CD4-positive, alpha-beta T cell treated with Interleukin-2 at 100 ng/mL for 4 hours (primary cell): Measurements from ENCODE around the gene SMIM8.

ENCODE experiments used
- DNase-seq: peaks from one replicate; pipeline ENCODE4 v3.0.0-alpha.2; 2020; ENCODE audit warnings: low spot score

The SMIM8 gene

GRCh38 chr6:87334683-87335082 is 12.3 kb downstream of the SMIM8 start:
- no peak for DNase-seq

DNA sequence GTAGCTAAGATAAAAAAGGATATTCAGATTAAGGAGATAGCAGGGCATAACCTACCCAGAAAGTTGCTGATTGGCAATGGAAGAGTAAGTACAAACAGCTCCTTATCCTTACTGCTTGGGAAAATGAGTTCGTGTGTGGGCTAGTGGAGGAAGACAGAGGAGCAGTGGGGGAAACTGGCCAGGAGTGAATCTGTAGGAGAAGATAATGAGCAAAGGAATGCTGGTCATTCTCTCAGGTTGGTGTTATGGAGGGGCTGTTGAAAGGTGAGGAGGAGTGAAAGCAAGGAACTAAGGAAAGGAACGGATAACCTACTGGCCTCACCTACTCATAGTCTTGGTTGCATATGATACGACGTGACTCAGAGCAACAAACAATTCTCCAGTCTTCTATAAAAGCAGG is 14.0 kb downstream of the SMIM8 start:
- no peak for DNase-seq

DNA sequence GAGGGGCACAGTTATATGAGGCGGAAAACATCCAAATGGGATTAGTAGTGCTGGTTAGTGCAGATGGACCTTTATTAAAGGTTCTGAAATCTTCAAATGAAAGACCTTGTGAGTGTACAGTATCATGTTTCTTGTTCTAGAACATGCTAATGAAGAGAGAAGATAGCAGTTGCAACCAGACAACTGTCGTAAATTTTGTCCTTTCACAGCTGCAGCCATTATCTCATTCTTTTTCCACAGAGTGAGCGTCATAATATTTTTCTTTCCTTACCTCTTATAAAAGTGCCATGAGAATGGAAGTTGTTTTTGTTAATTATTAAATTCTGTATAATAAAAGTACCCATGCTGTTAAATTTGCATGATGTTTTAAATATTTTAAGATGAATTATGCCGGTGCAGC is 17.8 kb downstream of the SMIM8 start:
- no peak for DNase-seq

- DNase-seq = no peak
Measured at GRCh38 chr6:87341158-87341557, 18.8 kb downstream of the SMIM8 start.

- no peak for DNase-seq
Measured at GRCh38 chr6:87341899-87342298, 19.5 kb downstream of the SMIM8 start.

DNA sequence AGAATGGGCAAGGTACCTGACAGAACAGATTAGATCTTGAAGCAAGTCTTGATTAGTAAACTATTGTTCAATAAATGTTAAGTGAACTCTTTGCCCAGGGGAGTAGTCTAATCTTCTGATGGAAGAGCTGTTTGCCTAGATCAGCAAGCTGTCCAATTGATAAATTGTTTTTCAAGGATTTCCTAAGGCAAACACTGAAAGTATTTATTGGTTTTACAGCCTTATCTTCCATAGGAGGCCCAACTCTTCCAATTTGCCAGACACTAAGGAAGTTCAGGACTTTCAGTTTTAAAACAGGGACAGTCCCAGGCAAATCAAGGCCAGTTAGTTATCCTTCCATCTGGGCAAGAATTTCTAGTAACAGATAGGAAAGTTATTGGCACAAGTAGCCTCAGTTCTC is 20.4 kb downstream of the SMIM8 start:
- no peak for DNase-seq

GRCh38 chr6:87344731-87345130 is 22.3 kb downstream of the SMIM8 start, which contains the start of gene C6orf163:
C6orf163 (plus strand) TSS chr6:87344813; CDS start chr6:87345100, 287 bp downstream.
- no peak for DNase-seq

DNA sequence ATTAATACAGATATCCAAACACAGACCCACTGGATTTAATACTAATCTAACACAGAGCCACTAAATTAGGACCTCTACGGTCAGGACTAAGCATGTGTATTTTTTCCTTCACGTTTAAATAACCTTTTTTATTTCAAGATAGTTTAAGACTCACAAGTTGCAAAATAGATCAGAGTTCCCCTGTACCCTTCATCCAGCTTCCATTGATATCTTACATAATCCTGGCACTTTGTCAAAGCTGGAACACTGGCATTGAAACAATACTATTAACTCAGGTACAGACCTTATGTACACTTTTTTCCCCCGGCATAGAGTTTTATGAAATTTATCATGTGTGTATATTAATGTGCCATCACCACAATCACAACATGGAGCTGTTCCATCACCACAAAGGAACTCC is 24.3 kb downstream of the SMIM8 start:
- DNase-seq = no peak

- DNase-seq = no peak
Measured at GRCh38 chr6:87349896-87350295, 27.5 kb downstream of the SMIM8 start.

DNA sequence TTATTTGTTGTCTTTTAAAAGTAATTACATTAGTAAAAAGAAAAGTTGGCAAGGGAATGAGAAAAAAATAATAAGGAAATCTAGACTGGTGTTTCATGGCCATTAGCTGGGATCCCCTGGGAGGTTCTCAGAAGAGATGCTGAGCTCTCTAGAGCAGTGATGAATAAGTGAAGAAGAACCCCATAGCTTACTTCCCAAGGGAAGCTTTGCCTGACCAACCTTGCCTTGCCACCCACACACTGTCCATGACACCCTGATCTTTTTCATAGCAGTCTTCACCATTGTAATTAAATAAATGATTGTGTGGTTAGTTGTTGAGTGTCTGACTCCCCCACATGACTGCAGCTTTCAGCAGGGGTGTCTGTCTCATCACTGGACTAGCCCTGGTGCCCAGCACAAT is 28.1 kb downstream of the SMIM8 start:
- DNase-seq = no peak

- DNase-seq = no peak
Measured at GRCh38 chr6:87351583-87351982, 29.2 kb downstream of the SMIM8 start.

- no peak for DNase-seq
Measured at GRCh38 chr6:87356181-87356580, 33.8 kb downstream of the SMIM8 start.

- DNase-seq = no peak
Measured at GRCh38 chr6:87357479-87358196, 35.2 kb downstream of the SMIM8 start.

DNA sequence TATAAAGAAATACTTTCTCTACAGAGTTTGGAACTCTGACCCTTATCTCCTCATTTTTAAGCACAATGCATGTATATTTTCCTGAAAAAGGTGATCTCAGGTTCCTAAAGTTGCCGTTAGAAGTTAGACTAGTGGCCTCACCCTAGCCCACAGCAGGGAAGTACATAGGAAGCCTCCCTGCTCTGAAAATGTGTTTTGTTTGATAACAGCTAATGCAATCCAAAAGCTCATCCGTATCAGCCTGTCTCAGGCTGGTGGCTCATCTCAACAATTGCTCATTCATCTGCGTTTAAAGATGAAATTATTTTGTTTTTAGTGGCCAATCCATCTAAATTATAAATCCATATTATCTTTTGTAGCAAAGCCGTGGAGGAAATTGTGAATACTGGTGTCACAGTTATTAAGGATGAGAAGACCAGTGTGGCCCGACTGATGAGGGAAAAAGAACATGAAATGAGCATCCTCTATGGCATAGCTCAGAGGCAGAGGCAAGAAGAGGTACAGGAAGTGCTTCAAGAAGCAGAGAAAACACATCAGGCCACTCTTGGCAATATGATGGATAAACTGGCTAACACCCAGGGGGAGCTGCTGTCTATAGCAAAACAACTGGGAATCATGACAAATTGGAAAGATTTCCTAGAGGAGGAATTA is 42.3 kb downstream of the SMIM8 start:
- no peak for DNase-seq

DNA sequence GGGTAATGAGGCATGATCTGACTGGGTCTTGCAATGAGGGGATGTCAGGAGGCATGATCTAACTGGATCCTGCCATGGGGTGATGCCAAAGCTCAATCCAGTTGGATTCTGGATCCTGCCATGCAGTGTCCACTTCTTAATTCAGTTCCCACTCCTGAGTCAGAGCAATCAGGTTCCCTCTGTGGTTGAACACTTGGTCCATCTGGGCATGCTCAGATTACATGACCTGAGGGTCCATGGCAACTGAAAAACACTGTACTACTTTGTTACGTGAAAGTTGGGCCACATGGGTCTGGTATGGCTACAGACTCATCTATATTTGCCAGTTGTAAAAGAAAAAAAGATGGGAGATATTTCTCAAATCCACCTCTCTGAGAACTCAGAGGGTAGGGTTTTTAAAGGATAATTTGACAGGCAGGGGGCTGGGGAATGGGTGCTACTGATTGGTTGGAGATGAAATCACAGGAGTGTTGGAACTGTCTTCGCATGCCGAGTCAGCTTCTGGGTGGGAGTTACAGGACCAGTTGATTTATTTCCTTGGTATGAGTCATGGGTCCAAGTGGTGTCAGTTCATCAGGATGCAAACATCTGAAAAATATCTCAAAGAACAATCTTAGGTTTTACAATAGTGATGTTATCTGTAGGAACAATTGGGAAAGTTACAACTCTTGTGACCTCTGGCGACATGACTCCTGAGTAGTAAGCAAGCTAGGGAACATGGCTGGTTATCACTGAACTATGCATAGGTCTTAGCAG is 43.9 kb downstream of the SMIM8 start:
- no peak for DNase-seq

DNA sequence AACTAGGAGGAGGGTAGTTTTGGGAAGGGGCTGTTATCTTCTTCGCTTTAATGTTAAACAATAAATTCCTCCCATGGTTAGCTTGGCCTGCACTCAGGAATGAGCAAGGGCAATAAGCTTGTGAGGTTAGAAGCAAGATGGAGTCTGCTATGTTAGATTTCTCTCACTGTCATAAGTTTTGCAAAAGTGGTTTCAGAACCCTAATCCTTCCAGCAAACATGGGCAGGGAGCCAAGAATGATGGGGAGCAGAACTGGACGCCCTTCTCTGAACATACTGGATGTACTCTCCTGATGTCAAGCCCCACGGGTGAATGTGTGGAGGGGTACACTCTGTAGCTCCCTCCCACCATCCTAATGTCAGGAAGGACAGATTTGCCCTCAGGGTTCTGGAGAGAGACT is 44.5 kb downstream of the SMIM8 start:
- no peak for DNase-seq

DNA sequence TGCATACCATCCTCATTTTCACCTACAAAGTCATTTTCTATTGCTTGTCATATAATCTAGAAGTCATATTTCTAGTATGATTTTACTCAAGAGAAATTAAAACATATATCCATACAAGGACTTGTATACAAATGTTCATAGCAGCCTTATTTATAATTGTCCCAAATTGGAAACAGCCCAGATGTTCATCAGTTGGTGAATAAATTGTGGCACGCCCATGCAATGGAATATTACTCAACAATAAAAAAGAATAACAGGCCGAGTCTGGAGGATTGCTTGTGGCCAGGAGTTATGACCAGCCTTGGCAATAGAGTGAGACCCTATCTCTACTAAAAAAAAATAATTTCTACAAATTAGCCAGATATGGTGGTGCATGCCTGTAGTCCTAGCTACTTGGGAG is 51.0 kb downstream of the SMIM8 start:
- no peak for DNase-seq

DNA sequence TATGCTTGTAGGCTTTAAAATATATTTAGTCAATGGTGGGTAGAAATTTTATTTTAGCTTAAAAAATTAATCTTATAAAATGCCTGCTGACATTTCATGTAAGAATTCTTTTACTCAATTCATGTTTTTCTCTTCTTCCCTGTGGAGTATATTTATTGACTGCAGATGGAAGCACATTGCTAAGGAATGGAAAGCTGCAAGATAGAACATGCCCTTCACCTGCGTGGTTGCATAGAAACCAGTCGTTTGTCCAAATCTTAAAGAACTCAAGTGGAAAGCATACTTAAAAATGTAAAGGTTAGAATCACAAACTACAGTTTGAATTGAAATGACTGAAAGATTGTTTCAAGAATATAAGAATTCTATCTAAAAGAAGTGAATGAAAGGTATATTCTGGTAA is 52.9 kb downstream of the SMIM8 start:
- no peak for DNase-seq

DNA sequence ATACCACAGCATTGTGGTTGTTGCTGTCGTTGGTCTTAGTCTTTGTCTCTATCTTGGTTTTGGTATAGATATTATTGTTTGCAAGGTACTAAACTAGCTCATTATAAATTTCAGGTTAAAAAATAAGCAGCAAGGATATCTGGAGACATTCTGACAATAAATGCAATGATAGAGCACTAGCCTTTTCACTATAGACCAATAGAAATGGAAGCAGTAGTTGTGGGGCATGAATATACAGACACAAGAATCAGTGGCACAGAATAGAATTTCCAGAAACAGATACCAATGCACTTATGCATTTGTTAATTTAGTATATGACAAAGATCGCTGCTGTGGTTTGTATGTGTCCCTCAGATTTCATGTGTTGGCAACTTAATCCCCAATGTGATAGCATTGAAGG is 54.3 kb downstream of the SMIM8 start:
- no peak for DNase-seq

DNA sequence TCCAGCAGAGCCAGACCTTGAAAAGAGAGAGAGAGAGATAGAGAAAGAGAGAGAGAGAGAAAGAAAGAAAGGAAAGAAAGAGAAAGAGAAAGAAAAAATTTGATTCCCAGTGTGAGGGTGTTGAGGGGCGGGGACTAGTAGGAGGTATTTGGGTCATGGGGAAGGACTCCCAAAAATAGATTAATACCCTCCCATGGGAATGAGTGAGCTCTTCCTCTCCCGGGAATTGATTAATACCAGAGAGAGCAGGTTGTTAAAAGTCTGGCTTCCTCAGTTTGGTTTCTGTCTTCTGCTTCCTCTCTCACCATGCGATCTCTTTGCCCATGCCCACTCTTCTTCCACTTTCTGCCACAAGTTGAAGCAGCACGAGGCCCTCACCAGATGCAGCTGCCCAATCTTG is 56.6 kb downstream of the SMIM8 start:
- no peak for DNase-seq

DNA sequence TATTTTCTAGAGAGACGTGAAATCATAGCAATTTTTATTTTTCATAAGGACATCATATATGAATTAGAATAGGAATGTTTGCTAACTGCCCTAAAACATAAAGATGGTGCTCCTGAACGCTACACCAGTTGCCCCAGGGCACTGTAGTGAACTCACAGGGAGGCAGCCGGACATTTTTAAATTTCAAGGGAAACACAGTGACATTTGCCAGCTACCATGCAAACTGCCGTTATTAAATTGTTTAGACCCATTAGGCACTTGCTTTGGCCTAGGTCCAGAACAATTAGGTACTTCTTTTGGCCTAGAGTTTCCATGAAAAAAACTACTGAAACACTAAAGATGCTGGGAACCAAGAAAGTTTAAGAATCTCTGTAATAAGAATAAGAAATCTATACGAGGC is 60.5 kb downstream of the SMIM8 start:
- DNase-seq = no peak

GRCh38 chr6:87384038-87384437 is 61.6 kb downstream of the SMIM8 start:
- no peak for DNase-seq

GRCh38 chr6:87384449-87384848 is 62.1 kb downstream of the SMIM8 start:
- DNase-seq = no peak
